DND-41 (cell line): Measurements from ENCODE around the gene PIK3C2A.

Source experiments
- CTCF ChIP-seq: IDR thresholded peaks from 2 replicates; pipeline ENCODE4 v1.5.1; 2012; ENCODE audit warnings: borderline replicate concordance, low read length, moderate library complexity, mild to moderate bottlenecking; ENCODE audit not compliant: poor library complexity, severe bottlenecking; ENCODE audit errors: extremely low read depth
- EZH2 ChIP-seq: IDR thresholded peaks from 3 replicates; pipeline ENCODE4 v1.6.1; 2012; ENCODE audit warnings: borderline replicate concordance, low read depth, mild to moderate bottlenecking, moderate library complexity, low read length, inconsistent platforms; ENCODE audit not compliant: severe bottlenecking

- no peak for TF ChIP-seq CTCF
- TF ChIP-seq EZH2, result no peak
Observed at GRCh38 chr11:17169876-17170275, 37.9 kb downstream of the PIK3C2A start.
